HEK293 (cell line): Measurements from ENCODE around the gene SFMBT2.

Experiments
- BCL6B ChIP-seq: fragments of 450-650 bp; formaldehyde crosslinking; IDR thresholded peaks from 2 replicates; pipeline ENCODE4 v1.5.1; 2017; ENCODE audit warnings: missing biosample characterization, missing genetic modification characterization
- GLI4 ChIP-seq: fragments of 450-650 bp; formaldehyde crosslinking; IDR thresholded peaks from 2 replicates; pipeline ENCODE4 v1.5.1; 2016; ENCODE audit warnings: missing biosample characterization, missing genetic modification characterization
- GLIS1 ChIP-seq: fragments of 450-650 bp; formaldehyde crosslinking; IDR thresholded peaks from 2 replicates; pipeline ENCODE4 v1.5.1; 2016; ENCODE audit warnings: missing biosample characterization, missing genetic modification characterization
- HOXA7 ChIP-seq: sonication (generic); formaldehyde crosslinking; IDR thresholded peaks from 2 replicates; pipeline ENCODE4 v1.8.1; 2022; ENCODE audit warnings: missing genetic modification reagents, borderline replicate concordance
- HOXC10 ChIP-seq: sonication (generic); formaldehyde crosslinking; IDR thresholded peaks from 2 replicates; pipeline ENCODE4 v1.8.1; 2023; ENCODE audit warnings: mild to moderate bottlenecking, missing genetic modification reagents
- INSM2 ChIP-seq: fragments of 450-650 bp; formaldehyde crosslinking; IDR thresholded peaks from 2 replicates; pipeline ENCODE4 v1.5.1; 2016; ENCODE audit warnings: missing biosample characterization, missing genetic modification characterization
- MZF1 ChIP-seq: fragments of 450-650 bp; formaldehyde crosslinking; IDR thresholded peaks from 2 replicates; pipeline ENCODE4 v1.5.1; 2017; ENCODE audit warnings: missing biosample characterization, missing genetic modification characterization, borderline replicate concordance
- RBAK ChIP-seq: fragments of 450-650 bp; formaldehyde crosslinking; IDR thresholded peaks from 2 replicates; pipeline ENCODE4 v1.5.1; 2016; ENCODE audit warnings: missing biosample characterization, missing genetic modification characterization
- ZBTB8A ChIP-seq: fragments of 450-650 bp; formaldehyde crosslinking; IDR thresholded peaks from 2 replicates; pipeline ENCODE4 v1.5.1; 2016; ENCODE audit warnings: missing biosample characterization, missing genetic modification characterization
- ZNF112 ChIP-seq: fragments of 450-650 bp; formaldehyde crosslinking; IDR thresholded peaks from 2 replicates; pipeline ENCODE4 v1.5.0; 2017; ENCODE audit warnings: missing biosample characterization, missing genetic modification characterization
- ZNF148 ChIP-seq: fragments of 450-650 bp; formaldehyde crosslinking; IDR thresholded peaks from 2 replicates; pipeline ENCODE4 v1.5.0; 2017; ENCODE audit warnings: missing biosample characterization, missing genetic modification characterization, borderline replicate concordance
- ZNF16 ChIP-seq: fragments of 450-650 bp; formaldehyde crosslinking; IDR thresholded peaks from 2 replicates; pipeline ENCODE4 v1.5.1; 2016; ENCODE audit warnings: low read depth, missing biosample characterization, missing genetic modification characterization
- ZNF184 ChIP-seq: fragments of 450-650 bp; IDR thresholded peaks from 2 replicates; pipeline ENCODE4 v1.5.1; 2018; ENCODE audit warnings: missing biosample characterization, mild to moderate bottlenecking, missing genetic modification characterization
- ZNF221 ChIP-seq: fragments of 450-650 bp; formaldehyde crosslinking; IDR thresholded peaks from 2 replicates; pipeline ENCODE4 v1.5.1; 2017; ENCODE audit warnings: missing biosample characterization, missing genetic modification characterization, borderline replicate concordance
- ZNF280C ChIP-seq: fragments of 450-650 bp; formaldehyde crosslinking; IDR thresholded peaks from 2 replicates; pipeline ENCODE4 v1.5.1; 2016; ENCODE audit warnings: missing biosample characterization, missing genetic modification characterization
- ZNF341 ChIP-seq: fragments of 450-650 bp; formaldehyde crosslinking; IDR thresholded peaks from 2 replicates; pipeline ENCODE4; 2016; ENCODE audit warnings: low read depth, missing biosample characterization, missing genetic modification characterization
- ZNF37A ChIP-seq: fragments of 450-650 bp; IDR thresholded peaks from 2 replicates; pipeline ENCODE4 v1.5.1; 2018; ENCODE audit warnings: missing biosample characterization, missing genetic modification characterization
- ZNF394 ChIP-seq: fragments of 450-650 bp; formaldehyde crosslinking; IDR thresholded peaks from 2 replicates; pipeline ENCODE4 v1.5.1; 2016; ENCODE audit warnings: missing biosample characterization, missing genetic modification characterization, mild to moderate bottlenecking, moderate library complexity, borderline replicate concordance
- ZNF404 ChIP-seq: fragments of 450-650 bp; formaldehyde crosslinking; IDR thresholded peaks from 2 replicates; pipeline ENCODE4 v1.5.1; 2017; ENCODE audit warnings: missing biosample characterization, missing genetic modification characterization
- ZNF416 ChIP-seq: fragments of 450-650 bp; formaldehyde crosslinking; IDR thresholded peaks from 2 replicates; pipeline ENCODE4 v1.5.1; 2016; ENCODE audit warnings: missing biosample characterization, missing genetic modification characterization
- ZNF423 ChIP-seq: fragments of 450-650 bp; formaldehyde crosslinking; IDR thresholded peaks from 2 replicates; pipeline ENCODE4 v1.5.1; 2016; ENCODE audit warnings: missing biosample characterization, missing genetic modification characterization
- ZNF501 ChIP-seq: fragments of 450-650 bp; formaldehyde crosslinking; IDR thresholded peaks from 2 replicates; pipeline ENCODE4 v1.5.1; 2016; ENCODE audit warnings: missing biosample characterization, missing genetic modification characterization
- ZNF510 ChIP-seq: fragments of 450-650 bp; formaldehyde crosslinking; IDR thresholded peaks from 2 replicates; pipeline ENCODE4 v1.5.1; 2018; ENCODE audit warnings: mild to moderate bottlenecking, missing genetic modification characterization, missing biosample characterization; ENCODE audit not compliant: insufficient replicate concordance
- ZNF529 ChIP-seq: fragments of 450-650 bp; formaldehyde crosslinking; IDR thresholded peaks from 2 replicates; pipeline ENCODE4 v1.5.1; 2017; ENCODE audit warnings: missing genetic modification characterization, missing biosample characterization; ENCODE audit not compliant: insufficient replicate concordance
- ZNF530 ChIP-seq: fragments of 450-650 bp; formaldehyde crosslinking; IDR thresholded peaks from 2 replicates; pipeline ENCODE4 v1.5.1; 2016; ENCODE audit warnings: low read depth, missing biosample characterization, missing genetic modification characterization
- ZNF548 ChIP-seq: fragments of 450-650 bp; formaldehyde crosslinking; IDR thresholded peaks from 2 replicates; pipeline ENCODE4 v1.5.1; 2016; ENCODE audit warnings: missing biosample characterization, missing genetic modification characterization
- ZNF571 ChIP-seq: fragments of 450-650 bp; formaldehyde crosslinking; IDR thresholded peaks from 2 replicates; pipeline ENCODE4 v1.5.0; 2017; ENCODE audit warnings: missing biosample characterization, missing genetic modification characterization
- ZNF621 ChIP-seq: fragments of 450-650 bp; formaldehyde crosslinking; IDR thresholded peaks from 2 replicates; pipeline ENCODE4 v1.5.1; 2017; ENCODE audit warnings: missing biosample characterization, missing genetic modification characterization
- ZNF623 ChIP-seq: fragments of 450-650 bp; formaldehyde crosslinking; IDR thresholded peaks from 2 replicates; pipeline ENCODE4 v1.5.1; 2016; ENCODE audit warnings: missing biosample characterization, missing genetic modification characterization
- ZNF645 ChIP-seq: fragments of 450-650 bp; formaldehyde crosslinking; IDR thresholded peaks from 2 replicates; pipeline ENCODE4; 2016; ENCODE audit warnings: missing biosample characterization, missing genetic modification characterization
- ZNF658 ChIP-seq: fragments of 450-650 bp; formaldehyde crosslinking; IDR thresholded peaks from 2 replicates; pipeline ENCODE4; 2016; ENCODE audit warnings: missing biosample characterization, missing genetic modification characterization
- ZNF677 ChIP-seq: fragments of 450-650 bp; IDR thresholded peaks from 2 replicates; pipeline ENCODE4 v1.5.0; 2018; ENCODE audit warnings: missing biosample characterization, mild to moderate bottlenecking, missing genetic modification characterization, moderate library complexity

Gene SFMBT2

GRCh38 chr10:7432884-7433726, 22.3 kb upstream of the SFMBT2 start (continued):
- peak; percentile 74 for TF ChIP-seq ZBTB8A
- peak; percentile 95 for TF ChIP-seq ZNF341 (tag by site-specific recombination)
- TF ChIP-seq MZF1 (tag by site-specific recombination), result peak; percentile 51; the same call in 1 of the 2 replicates
- TF ChIP-seq ZNF658 (tag by site-specific recombination), result no peak
- no peak for TF ChIP-seq ZNF621 (tag by site-specific recombination)
- peak; percentile 75 for TF ChIP-seq ZNF394 (tag by site-specific recombination)
- no peak for TF ChIP-seq ZNF112
- TF ChIP-seq BCL6B (tag by site-specific recombination), result peak; percentile 50
- TF ChIP-seq ZNF623 (tag by site-specific recombination), result no peak
- TF ChIP-seq ZNF16 (tag by site-specific recombination), result no peak
- TF ChIP-seq ZNF510 (tag by site-specific recombination), result no peak
- TF ChIP-seq ZNF184 (tag by site-specific recombination), result no peak; the same call in 1 of the 2 replicates
- no peak for TF ChIP-seq RBAK (tag by site-specific recombination)
- 0 out of 2 replicates have a peak, but pooled peaks have one; percentile 18 for TF ChIP-seq ZNF645 (tag by site-specific recombination)
- TF ChIP-seq ZNF221 (tag by site-specific recombination), result no peak
- 0 out of 2 replicates have a peak, but pooled peaks have one; percentile 60 for TF ChIP-seq ZNF423 (tag by site-specific recombination)
- TF ChIP-seq ZNF571 (tag by site-specific recombination), result no peak
- no peak for TF ChIP-seq ZNF280C (tag by site-specific recombination)
- TF ChIP-seq ZNF404 (tag by site-specific recombination), result no peak
- TF ChIP-seq INSM2, result peak; percentile 67
- no peak for TF ChIP-seq ZNF677 (tag by site-specific recombination)
- TF ChIP-seq ZNF529 (tag by site-specific recombination), result peak; percentile 24
- peak; percentile 35; the same call in 1 of the 2 replicates for TF ChIP-seq ZNF501 (tag by site-specific recombination)
- no peak for TF ChIP-seq GLIS1 (tag by site-specific recombination)
- no peak for TF ChIP-seq ZNF548 (tag by site-specific recombination)
- TF ChIP-seq ZNF416 (tag by site-specific recombination), result no peak
- no peak for TF ChIP-seq GLI4 (tag by site-specific recombination)
- no peak for TF ChIP-seq ZNF37A (tag by site-specific recombination)
- TF ChIP-seq ZNF530 (tag by site-specific recombination), result no peak
- no peak for TF ChIP-seq HOXC10
- TF ChIP-seq HOXA7 (CRISPR knock-in tag), result no peak
- TF ChIP-seq ZNF148 (tag by site-specific recombination), result no peak
